Measurements from ENCODE around the gene OR51F2.
"Not testable (repeated sequence)": the region's sequence is repeated elsewhere in the genome, so short reads cannot be mapped to it uniquely, and the experiment has no call there.

OR51F2 gene

GRCh38 chr11:4821021-4821420, at the start of gene OR51F2:
TSS of gene OR51F2 (plus strand) at chr11:4821321. CDS start at chr11:4821422, 101 bp downstream.
- DNase-seq, result no peak

- DNase-seq, result no peak
These were observed 38.7 kb upstream of the OR51F2 start for GRCh38 chr11:4782454-4782853.

- DNase-seq, result no peak
These were observed 23.9 kb upstream of the OR51F2 start for GRCh38 chr11:4797206-4797605.

GRCh38 chr11:4798427-4799183, 22.5 kb upstream of the OR51F2 start:
- no peak for DNase-seq

GRCh38 chr11:4801316-4801715, 19.8 kb upstream of the OR51F2 start:
- DNase-seq, result not testable (repeated sequence)

- no peak for DNase-seq
These were observed 16.8 kb upstream of the OR51F2 start, which contains the start of gene OR52R1 for GRCh38 chr11:4804280-4804679. TSS of gene OR52R1 (minus strand) at chr11:4804380. CDS start at chr11:4804380, 0 bp downstream.

GRCh38 chr11:4808476-4808875, 12.6 kb upstream of the OR51F2 start:
- no peak for DNase-seq

GRCh38 chr11:4809246-4809645, 11.9 kb upstream of the OR51F2 start:
- no peak for DNase-seq

- DNase-seq, result no peak
These were observed 4.0 kb downstream of the OR51F2 start for GRCh38 chr11:4825132-4825531.

GRCh38 chr11:4826425-4826824, 5.3 kb downstream of the OR51F2 start:
- DNase-seq, result no peak

GRCh38 chr11:4830346-4830745, 9.2 kb downstream of the OR51F2 start:
- no peak for DNase-seq

GRCh38 chr11:4830909-4831308, 9.8 kb downstream of the OR51F2 start:
- no peak for DNase-seq

- DNase-seq, result no peak
These were observed 18.9 kb downstream of the OR51F2 start for GRCh38 chr11:4839851-4840549.

GRCh38 chr11:4848908-4849532, 27.9 kb downstream of the OR51F2 start, which contains the start of gene OR51S1:
TSS of gene OR51S1 (minus strand) at chr11:4849208. CDS start at chr11:4849208, 0 bp downstream.
- no peak for DNase-seq

GRCh38 chr11:4851033-4851432, 29.9 kb downstream of the OR51F2 start:
- no peak for DNase-seq

GRCh38 chr11:4854286-4854685, 33.2 kb downstream of the OR51F2 start:
- DNase-seq, result not testable (repeated sequence)

GRCh38 chr11:4862447-4863236, 41.5 kb downstream of the OR51F2 start:
- no peak for DNase-seq

GRCh38 chr11:4863876-4864275, 42.8 kb downstream of the OR51F2 start:
- no peak for DNase-seq

- no peak for DNase-seq
These were observed 44.7 kb downstream of the OR51F2 start for GRCh38 chr11:4865855-4866254.
